Endometrium (tissue), 2 donors: ENCODE data around the gene DYSF.

Experiments used
- FAIRE-seq: peaks from 2 replicates; lab custom pipeline; 2012; peaks lifted over from hg19 to GRCh38; lab: Jason Lieb, UNC
- donor health status: control.
- donor health status: control.

The DYSF gene

GRCh38 chr2:71693286-71694270 lies 240.2 kb downstream of the DYSF start:
- no peak for FAIRE-seq

DNA sequence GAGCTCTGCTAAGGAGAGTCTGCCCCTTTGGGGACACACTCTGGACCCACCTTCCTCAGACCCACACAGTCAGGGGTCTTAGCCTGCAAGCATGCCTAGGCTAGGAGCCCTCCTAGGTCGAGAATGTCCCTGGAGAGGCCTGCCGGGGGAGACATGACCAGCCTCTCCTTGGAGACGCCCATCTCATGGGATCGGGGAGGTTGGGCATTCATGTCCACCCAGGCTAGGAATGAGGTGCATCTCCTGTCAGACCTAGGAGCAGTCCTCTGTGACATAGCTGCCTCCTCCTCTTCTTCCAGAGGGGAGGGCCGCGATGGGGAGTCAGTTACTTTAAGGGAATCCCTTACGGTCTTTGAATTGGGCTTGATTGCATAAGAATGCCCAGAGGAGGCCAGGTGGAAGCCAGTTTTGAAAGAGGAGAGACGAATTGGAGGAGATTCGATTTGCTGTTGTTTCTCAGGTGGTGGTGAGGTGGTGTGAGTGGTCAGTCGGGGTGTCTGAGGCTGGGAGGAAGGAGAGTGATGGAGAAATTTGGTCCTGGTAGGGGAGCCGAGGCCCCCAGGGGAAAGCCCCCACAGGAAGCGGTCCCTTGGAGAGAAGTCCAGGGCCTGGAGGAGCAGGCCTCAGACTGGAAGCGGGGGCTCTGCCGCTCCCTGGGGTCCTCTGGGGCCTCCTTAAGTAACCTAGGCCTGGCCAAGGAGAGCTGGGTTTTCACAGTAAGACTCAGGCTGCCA lies 241.3 kb downstream of the DYSF start:
- no peak for FAIRE-seq

GRCh38 chr2:71695235-71696120 lies 242.1 kb downstream of the DYSF start:
- no peak for FAIRE-seq

DNA sequence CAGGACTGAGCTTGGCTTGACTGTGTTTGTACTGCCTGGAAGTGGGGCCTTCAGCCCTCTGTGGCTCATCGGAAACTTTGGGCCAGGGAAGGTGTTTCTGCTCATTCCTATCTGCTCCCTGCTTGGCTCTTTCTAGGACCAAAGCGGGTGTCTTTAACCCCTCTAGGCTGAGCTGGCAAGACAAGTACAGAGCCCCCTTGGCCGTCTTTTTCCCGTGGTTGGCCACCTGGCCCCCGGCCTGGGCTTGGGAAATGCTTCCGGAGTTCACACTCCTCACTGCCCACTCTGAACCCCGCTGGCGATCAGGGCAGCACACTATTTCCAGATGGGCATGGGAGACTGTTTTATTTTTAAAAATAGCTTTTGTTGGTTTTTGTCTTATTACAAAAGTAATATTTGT lies 243.0 kb downstream of the DYSF start:
- no peak for FAIRE-seq

DNA sequence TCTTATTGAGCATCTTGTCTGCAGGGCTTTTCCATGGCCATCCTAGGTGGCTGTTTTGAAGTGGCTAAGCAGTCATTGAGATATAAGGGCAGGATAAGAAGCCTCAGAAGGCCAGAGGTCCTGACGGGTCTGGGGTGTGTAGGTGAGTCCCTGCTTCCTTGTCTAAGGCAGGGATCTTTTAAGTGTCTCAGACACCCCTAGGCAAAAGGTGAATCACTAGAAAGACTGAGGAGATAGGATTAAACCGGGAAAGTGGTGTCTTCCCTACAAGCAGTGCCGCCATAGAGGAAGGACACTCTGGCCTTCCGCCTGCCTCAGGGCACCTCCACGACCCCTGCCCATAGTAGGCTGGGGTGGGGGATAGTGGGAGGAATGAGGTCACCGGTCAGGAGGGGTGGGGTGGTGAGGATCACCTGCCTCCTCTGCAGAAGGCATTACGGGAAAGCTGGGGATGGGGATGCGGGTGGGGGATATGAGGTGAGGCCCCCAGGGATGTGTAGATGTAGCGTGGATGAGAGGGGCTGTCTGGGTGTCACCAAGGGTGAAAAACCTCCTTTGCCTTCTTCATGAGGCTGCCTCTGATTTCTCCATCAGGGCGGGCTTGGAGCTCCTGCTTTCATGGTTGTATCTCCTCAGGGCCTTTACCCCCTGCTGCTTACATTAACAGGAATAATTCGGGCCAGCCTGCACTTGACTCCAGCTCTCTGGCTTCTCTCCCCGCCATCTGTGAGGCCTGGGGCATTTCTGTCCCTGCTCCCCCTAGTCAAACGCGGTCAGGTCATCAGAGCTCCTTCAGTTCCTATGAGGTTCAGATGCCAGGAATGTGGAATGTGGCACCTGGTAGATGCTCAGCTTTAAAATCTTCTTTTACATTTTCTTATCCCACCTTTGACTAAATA lies 244.0 kb downstream of the DYSF start:
- FAIRE-seq = no peak

DNA sequence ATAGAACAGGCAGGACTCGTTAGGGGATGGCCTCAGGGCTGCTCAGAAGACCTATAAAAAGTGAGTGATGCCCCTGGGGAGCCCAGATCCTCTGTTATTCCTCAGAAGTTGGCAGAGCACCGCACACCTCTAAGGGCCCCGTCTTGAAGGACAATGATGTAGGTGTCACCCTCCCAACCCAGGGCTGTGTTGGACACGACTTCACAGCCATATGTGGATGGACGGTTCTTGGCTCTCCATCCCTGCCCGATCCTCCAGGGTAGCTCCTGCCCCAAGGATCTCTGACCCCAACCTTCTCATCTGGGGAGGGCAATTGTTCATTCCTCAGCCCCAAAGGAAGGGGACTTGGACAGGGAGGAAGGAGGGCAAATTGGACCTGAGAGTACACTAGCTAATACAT lies 246.1 kb downstream of the DYSF start:
- FAIRE-seq = no peak

- FAIRE-seq = no peak
Measured at GRCh38 chr2:71700041-71700657, 246.8 kb downstream of the DYSF start.

DNA sequence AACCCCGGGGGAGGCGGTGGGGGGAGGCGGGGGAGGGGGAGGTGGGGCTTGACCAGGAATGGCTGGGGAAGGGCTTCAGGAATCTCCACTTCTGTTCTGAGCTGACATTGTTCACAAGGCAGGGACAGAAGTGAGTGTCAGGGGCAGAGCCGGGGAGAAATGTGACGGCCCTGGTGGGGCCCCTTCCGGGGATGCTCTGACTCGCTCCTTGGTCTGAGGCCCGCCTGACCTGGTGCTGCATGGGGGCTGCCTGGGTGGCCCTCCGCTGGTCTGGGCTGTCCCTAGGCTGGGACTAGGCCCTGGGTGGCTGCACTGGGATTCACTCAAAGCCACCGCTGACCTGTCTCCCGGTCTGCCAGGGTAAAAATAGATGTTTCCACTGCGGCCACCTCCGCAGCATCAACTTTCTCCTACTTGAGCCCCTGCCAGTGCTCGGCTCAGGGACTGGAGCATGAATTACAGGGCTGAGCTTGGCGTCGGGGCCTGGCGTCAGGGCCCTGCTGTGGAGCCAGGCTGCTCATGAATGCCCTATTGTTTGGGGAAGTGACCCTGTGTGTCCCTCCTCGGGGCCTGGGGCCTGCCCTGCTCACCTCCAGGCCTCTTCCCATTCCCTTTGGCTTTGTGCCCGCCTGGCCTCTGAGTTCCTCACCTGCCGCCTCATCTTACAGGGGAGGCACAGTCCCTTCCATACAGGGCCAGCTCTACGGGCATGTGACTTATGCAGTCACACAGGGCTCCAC lies 247.5 kb downstream of the DYSF start:
- no peak for FAIRE-seq

- no peak for FAIRE-seq
Measured at GRCh38 chr2:71702071-71702970, 249.0 kb downstream of the DYSF start.

GRCh38 chr2:71702971-71703898 lies 249.9 kb downstream of the DYSF start:
- no peak for FAIRE-seq

GRCh38 chr2:71704131-71704561 lies 250.8 kb downstream of the DYSF start:
- FAIRE-seq = no peak

DNA sequence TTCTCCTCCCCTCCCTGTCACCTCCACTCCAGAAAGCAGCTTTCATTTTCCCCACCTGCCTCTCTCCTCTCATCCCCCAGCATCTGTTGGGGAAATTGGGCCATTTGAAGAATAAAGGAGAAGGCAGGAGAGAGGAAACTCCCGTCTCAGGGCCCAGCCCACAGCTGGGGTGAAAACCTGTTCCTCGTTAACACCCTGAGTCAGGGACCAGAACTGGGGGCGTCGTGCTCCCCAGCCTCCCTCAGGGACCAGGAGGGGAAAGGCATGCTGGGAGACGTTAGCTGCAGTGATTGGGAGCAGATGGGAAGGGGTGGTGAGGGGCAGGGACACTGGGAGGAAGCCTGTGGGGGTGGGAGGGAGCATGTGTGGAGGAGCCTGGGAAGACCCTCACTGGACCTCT lies 251.3 kb downstream of the DYSF start:
- FAIRE-seq = no peak

DNA sequence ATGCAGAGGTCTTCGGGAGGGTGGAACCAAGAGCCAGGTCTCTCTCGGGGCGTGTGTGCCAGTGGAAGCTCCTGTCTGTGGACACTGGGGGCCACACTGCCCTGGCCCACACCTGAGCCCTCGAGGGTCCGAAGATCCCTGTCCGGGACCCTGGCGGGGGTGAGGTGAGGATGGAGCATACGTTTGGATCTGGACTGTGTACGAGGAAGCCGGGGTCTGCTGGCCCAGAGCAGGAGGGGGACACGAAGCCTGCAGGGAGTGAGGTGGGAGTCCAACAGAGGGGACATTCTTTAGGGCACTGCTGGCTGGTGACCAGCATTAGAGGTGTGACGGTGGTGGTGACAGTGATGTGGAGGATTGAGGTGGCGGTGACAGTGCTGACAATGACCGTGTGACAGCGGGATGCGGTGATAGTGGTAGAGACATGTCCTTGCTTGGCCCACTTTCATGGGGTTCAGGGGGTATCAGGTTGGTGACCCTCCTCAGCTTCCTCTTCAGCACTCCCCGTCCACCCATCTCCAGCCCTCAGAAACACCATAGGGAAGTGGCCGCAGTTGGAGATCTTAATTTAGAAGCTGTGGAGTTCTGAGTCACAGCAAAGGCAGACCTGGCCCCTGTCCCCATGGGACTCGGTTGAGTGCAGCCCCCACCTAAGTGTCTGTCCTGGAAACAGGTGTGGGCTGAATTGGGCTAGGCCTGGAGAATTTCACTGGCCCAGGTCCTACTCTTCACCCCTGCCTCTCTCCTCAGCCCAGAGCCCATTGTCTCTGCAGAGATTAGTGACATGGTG lies 252.0 kb downstream of the DYSF start:
- no peak for FAIRE-seq

DNA sequence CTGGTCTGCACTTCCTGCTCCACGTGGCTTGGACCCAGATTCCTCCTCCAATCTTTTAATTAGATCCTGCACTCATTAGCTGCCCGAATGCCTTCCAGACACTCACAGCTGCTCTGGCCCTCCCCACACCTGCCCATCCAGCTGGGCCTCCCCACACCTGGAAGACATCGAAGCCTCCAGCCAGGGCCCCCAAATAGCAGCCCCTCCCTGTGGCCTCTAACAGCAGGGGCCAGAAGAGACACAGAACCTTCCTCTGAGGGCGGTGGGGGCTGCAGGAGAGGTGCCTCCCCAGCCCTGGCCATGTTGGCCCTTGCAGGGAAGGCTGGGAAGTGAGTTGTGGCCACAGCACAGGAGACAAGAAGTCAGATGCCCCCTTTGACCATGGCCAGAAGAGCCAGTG lies 252.8 kb downstream of the DYSF start:
- no peak for FAIRE-seq

GRCh38 chr2:71706836-71707235 lies 253.5 kb downstream of the DYSF start:
- no peak for FAIRE-seq

- FAIRE-seq = no peak
Measured at GRCh38 chr2:71710367-71711132, 257.2 kb downstream of the DYSF start.
